Raji (cell line): ENCODE measurements around the gene UBQLN1.

Experiments used
- POLR2A ChIP-seq: IDR thresholded peaks from 2 replicates; pipeline ENCODE4 v1.6.1; 2011; ENCODE audit warnings: low read depth, low read length, control low read depth; ENCODE audit not compliant: insufficient read depth

UBQLN1 gene

DNA sequence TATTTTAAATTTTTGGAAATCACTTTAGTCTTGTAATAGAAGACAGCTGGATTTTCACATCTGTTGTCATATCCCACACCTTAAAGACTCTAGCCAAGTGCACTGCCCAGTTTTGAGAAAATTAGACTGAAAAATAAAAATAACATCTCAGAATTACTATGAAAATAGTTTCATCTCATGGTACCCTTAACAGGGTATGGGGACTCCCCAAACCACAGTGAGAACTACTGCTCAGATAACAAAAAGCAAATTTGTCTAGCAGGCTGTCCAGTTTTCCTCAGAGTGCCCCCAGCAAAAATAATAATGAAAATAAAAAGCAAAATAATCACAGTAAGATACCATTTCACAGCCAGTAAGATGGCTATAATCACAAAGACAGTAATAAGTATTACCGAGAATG is 6.5 kb downstream of the UBQLN1 start:
- TF ChIP-seq POLR2A: no peak

DNA sequence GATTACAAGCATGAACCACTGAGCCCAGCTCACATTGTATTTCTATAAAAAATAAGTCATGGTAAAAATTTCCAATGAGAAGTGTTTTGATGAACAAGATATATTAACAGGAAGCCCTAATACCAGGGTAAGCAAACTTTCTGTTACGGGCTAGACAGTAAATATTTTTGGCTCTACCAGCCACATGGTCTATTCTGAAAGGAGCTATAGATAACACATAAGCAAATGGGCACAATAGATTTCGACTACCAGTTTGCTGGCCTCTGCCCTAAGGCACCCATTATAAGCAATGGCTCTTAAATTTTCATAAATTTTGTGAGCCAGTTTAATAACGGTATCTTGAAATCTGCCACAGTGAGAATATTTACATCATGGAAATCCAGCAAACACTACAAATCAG is 8.1 kb downstream of the UBQLN1 start:
- TF ChIP-seq POLR2A: no peak

DNA sequence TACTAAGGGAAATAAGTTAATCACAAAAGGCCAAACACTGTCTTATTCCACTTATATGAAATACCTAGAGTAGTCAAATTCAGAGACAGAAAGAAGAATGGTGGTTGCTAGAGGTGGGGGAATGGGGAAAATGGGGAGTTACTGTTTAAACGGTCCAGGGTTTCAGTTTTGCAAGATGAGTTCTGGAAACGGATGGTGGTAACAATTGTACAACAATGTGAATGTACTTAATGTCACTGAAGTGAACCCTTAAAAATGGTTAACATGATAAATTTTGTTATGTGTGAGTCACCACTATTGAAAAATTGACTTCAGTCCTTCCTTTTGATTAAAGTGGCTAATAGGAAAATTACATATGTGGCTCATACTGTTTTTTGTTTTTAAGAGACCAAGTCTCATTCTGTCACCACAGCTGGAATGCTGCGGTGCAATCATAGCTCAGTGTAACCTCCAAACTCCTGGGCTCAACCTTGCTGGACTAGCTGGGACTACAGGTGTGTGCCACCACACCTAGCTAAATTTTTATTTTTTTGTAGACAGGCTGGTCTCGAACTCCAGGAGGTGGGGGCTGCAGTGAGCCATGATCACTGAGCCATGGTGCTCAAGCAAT is 8.7 kb downstream of the UBQLN1 start:
- no peak for TF ChIP-seq POLR2A

- no peak for TF ChIP-seq POLR2A
Measured at GRCh38 chr9:83691492-83691891, 16.3 kb downstream of the UBQLN1 start.

GRCh38 chr9:83688921-83689320 is 18.8 kb downstream of the UBQLN1 start:
- no peak for TF ChIP-seq POLR2A

GRCh38 chr9:83681490-83681889 is 26.3 kb downstream of the UBQLN1 start:
- TF ChIP-seq POLR2A: no peak

- TF ChIP-seq POLR2A: no peak
Measured at GRCh38 chr9:83680233-83680632, 27.5 kb downstream of the UBQLN1 start.

DNA sequence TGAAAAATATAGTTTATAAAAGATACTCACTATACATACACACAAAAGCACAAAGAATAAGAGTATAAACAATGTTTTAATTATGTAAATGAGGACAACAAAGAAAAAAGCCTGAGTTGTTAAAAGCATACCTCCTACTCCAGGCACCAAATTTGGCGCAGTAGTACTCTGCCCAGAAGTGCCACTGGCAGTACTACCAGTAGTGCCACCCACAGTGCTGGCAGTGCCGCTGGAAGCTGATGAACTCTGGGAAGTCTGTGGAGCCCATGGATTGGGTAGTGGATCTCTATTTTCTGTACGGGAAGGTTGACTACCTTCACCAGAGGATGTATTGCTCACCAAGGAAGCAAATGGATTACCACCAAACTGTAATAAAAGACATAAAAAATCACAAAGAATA is 30.2 kb downstream of the UBQLN1 start:
- no peak for TF ChIP-seq POLR2A

GRCh38 chr9:83675466-83675865 is 32.3 kb downstream of the UBQLN1 start:
- no peak for TF ChIP-seq POLR2A

DNA sequence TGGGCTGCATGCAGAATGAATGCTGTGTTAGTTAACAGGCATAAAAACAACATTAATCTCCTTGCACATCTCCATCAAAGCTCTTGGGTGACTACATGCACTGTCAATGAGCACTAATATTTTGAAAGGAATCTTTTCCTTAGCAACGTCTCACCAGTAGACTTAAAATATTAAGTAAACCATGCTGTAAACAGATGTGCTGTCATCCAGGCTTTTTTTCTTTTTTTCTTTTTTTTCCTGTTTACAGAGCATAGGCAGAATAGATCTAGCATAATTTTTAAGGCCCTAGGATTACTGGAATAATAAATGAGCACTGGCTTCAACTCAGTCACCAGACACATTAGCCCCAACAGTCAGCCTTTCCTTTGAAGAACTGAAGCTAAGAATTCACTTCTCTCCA is 36.3 kb downstream of the UBQLN1 start:
- no peak for TF ChIP-seq POLR2A

DNA sequence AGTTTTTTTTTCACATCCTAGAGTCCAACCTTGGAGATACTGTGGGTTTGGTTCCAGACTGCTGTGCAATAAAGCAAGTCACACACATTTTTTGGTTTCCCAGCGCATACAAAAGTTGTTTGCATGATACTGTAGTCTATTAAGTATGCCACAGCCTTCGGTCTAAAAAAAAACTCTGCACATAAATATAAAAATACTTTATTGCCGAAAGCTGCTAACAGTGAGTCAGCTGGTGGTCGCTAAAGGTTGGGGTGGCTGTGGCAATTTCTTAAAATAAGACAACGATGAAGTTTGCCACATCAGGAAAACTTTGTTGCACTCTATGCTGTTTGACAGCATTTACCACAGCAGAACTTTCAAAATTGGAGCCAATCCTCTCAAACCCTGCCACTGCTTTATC is 37.4 kb downstream of the UBQLN1 start:
- no peak for TF ChIP-seq POLR2A

DNA sequence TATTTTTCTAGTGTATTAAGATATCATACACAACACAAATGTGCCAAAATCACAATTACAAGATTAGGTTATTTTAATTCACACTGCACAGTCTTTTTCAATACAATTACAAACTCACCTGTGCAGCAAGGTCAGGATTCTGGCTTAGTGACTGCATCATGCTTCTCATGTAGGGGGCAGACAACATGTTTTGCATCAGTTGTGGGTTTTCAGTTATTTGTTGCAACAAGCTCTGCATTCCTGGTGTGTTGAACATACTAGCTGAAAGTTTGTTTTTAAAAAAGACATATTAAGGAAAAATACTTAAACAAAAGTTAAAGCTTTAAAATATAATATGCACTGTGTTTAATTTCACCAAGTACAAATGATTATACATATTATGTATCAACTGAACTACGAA is 38.7 kb downstream of the UBQLN1 start:
- TF ChIP-seq POLR2A: no peak

DNA sequence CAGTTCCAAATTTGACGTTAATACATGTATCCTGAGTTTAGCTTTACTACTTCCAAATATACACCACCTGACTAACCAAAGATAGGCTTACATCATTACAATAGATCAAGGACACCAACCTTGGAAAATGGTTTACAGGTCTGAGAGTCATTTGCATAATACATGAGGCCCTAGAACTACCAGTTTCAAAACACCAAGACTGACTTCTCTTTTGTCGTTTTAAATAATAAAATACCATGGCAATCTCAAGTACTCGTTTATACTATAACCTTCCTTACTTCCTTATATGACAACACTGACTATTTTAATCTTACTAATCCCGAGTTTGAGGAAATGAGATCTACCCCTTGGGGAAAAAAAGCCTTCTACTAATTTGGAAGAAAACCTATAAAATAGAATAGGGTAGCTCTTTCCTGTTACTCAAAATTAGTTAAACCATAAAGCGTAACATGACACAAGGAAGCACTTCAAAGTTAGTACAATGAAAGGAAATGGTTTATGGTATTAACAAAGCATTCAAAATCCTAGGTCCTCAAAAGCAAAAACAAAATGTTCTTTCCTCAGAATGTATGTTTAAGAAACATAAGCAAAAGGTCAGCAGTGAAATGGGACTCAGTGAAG is 42.1 kb downstream of the UBQLN1 start:
- no peak for TF ChIP-seq POLR2A

DNA sequence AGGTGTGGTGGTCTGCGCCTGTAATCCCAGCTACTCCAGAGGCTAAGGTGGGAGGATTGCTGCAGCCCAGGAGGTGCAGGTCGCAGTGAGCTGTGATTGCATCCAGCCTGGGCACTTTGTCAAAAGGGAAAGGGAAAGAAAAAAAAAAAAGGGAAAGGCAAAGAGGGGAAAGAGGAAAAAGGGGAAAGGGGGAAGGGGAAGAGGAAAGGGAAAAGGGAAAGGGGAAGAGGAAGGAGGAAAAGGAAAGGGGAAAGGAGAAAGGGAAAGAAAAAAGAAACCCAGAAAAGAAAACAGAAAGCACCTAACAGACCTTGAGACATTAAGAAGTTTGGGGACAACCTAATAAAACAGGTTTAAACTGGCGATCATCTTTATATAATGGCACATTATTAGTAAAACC is 44.8 kb downstream of the UBQLN1 start:
- no peak for TF ChIP-seq POLR2A

GRCh38 chr9:83656952-83657351 is 50.8 kb downstream of the UBQLN1 start:
- TF ChIP-seq POLR2A: no peak

- no peak for TF ChIP-seq POLR2A
Measured at GRCh38 chr9:83656032-83656680, 51.6 kb downstream of the UBQLN1 start.
